Trophoblast cell (in vitro differentiated cells and primary cell): ENCODE measurements around the gene EIF3A.
A peak's percentile ranks its signal among the peaks of the same experiment; 100 is the strongest.

ENCODE experiments used
- DNase-seq, 2 donors: peaks; one replicate each; pipeline ENCODE4 v3.0.0-alpha.2; 2016
- H2AFZ ChIP-seq: 2 replicates; pipeline ENCODE4 v1.6.1; 2013; ENCODE audit warnings: low read length, moderate library complexity, mild to moderate bottlenecking; ENCODE audit not compliant: insufficient read depth, poor library complexity
- H2AK5ac ChIP-seq: 2 replicates; pipeline ENCODE4 v1.6.1; 2013; ENCODE audit warnings: mild to moderate bottlenecking, low read length
- H2BK120ac ChIP-seq: 2 replicates; pipeline ENCODE4 v1.6.1; 2013; ENCODE audit warnings: low read length, mild to moderate bottlenecking, moderate library complexity; ENCODE audit not compliant: insufficient read depth, poor library complexity
- H2BK12ac ChIP-seq: 2 replicates; pipeline ENCODE4 v1.6.1; 2013; ENCODE audit warnings: mild to moderate bottlenecking, low read length, moderate library complexity
- H2BK5ac ChIP-seq: 2 replicates; pipeline ENCODE4 v1.6.1; 2013; ENCODE audit warnings: low read length, low read depth, moderate library complexity, mild to moderate bottlenecking; ENCODE audit not compliant: poor library complexity
- H3K14ac ChIP-seq: 2 replicates; pipeline ENCODE4 v1.6.1; 2013; ENCODE audit warnings: mild to moderate bottlenecking, low read length
- H3K18ac ChIP-seq: 2 replicates; pipeline ENCODE4 v1.6.1; 2013; ENCODE audit warnings: mild to moderate bottlenecking, low read length
- H3K23ac ChIP-seq: 2 replicates; pipeline ENCODE4 v1.6.1; 2013; ENCODE audit warnings: low read length
- H3K27ac ChIP-seq: 2 replicates; pipeline ENCODE4 v1.5.1; 2013; ENCODE audit warnings: low read depth, mild to moderate bottlenecking, inconsistent platforms, low read length, moderate library complexity
- H3K27me3 ChIP-seq: 2 replicates; pipeline ENCODE4 v1.6.1; 2013; ENCODE audit warnings: inconsistent platforms, mild to moderate bottlenecking, low read length, moderate library complexity; ENCODE audit not compliant: insufficient read depth
- H3K36me3 ChIP-seq, 2 experiments: 1 replicate in 1 of 2; 2 replicates in 1 of 2; pipeline ENCODE4 v1.6.1; 2013; ENCODE audit warnings: low read length in 2 of 2, mild to moderate bottlenecking in 2 of 2, moderate library complexity in 1 of 2; ENCODE audit not compliant: insufficient read depth in 2 of 2, control insufficient read depth in 1 of 2
- H3K4ac ChIP-seq: 2 replicates; pipeline ENCODE4 v1.6.1; 2013; ENCODE audit warnings: low read depth, mild to moderate bottlenecking, low read length, moderate library complexity
- H3K4me1 ChIP-seq, 2 experiments: 1 replicate in 1 of 2; 2 replicates in 1 of 2; pipeline ENCODE4 v1.6.1; 2013; ENCODE audit warnings: low read length in 2 of 2, mild to moderate bottlenecking in 2 of 2, moderate library complexity in 1 of 2; ENCODE audit not compliant: insufficient read depth in 2 of 2, control insufficient read depth in 1 of 2
- H3K4me2 ChIP-seq: 2 replicates; pipeline ENCODE4 v1.6.1; 2013; ENCODE audit warnings: inconsistent platforms, mild to moderate bottlenecking, low read length, moderate library complexity
- H3K4me3 ChIP-seq: 2 replicates; pipeline ENCODE4 v1.5.1; 2013; ENCODE audit warnings: mild to moderate bottlenecking, low read depth, low read length, inconsistent platforms
- H3K79me1 ChIP-seq: one replicate; pipeline ENCODE4 v1.6.1; 2013; ENCODE audit warnings: low read length
- H3K79me2 ChIP-seq: 2 replicates; pipeline ENCODE4 v1.6.1; 2013; ENCODE audit warnings: low read length, mild to moderate bottlenecking; ENCODE audit not compliant: control insufficient read depth, insufficient read depth, poor library complexity
- H3K9ac ChIP-seq: 2 replicates; pipeline ENCODE4 v1.6.1; 2013; ENCODE audit warnings: mild to moderate bottlenecking, low read length
- H3K9me3 ChIP-seq: 2 replicates; pipeline ENCODE4 v1.6.1; 2013; ENCODE audit warnings: low read depth, mild to moderate bottlenecking, control low read depth, inconsistent platforms, low read length; ENCODE audit not compliant: insufficient read depth
- H4K12ac ChIP-seq: 2 replicates; pipeline ENCODE4 v1.6.1; 2013; ENCODE audit warnings: low read depth, mild to moderate bottlenecking, low read length, moderate library complexity
- H4K8ac ChIP-seq: 2 replicates; pipeline ENCODE4 v1.6.1; 2013; ENCODE audit warnings: low read depth, mild to moderate bottlenecking, low read length, moderate library complexity
- H4K91ac ChIP-seq: one replicate; pipeline ENCODE4 v1.6.1; 2013; ENCODE audit warnings: low read depth, mild to moderate bottlenecking, low read length, moderate library complexity
- WGBS: extraction: QIAGEN DNeasy Blood & Tissue Kit; methylation state at CpG from one replicate; pipeline ENCODE4 v1.1.7; 2013; ENCODE audit warnings: missing lambda C conversion rate; ENCODE audit not compliant: insufficient read length, insufficient coverage; ENCODE audit errors: extremely low coverage; 5-methylcytosine and 5-hydroxymethylcytosine counted together

EIF3A gene

GRCh38 chr10:119039161-119039560, 41.5 kb downstream of the EIF3A start:
- DNase-seq: no peak
- Histone ChIP-seq H3K27me3 (no peaks in the 10 kb centered on the region), H2BK120ac (no peak overlapping the region), H3K23ac (no peak overlapping the region), H3K4me2 (no peak overlapping the region), H2BK5ac (no peak overlapping the region), H3K18ac (no peak overlapping the region), H4K8ac (no peak overlapping the region), H4K91ac (no peak overlapping the region), H2BK12ac (no peak overlapping the region), H3K14ac (no peak overlapping the region), H3K36me3 (peaks cover 50 to 62% of the 10 kb centered on the region in 2 experiments), H2AK5ac (no peak overlapping the region), H3K4me3 (no peak overlapping the region), H3K9ac (no peak overlapping the region), H3K27ac (no peak overlapping the region), H3K79me2 (no peaks in the 10 kb centered on the region), H3K9me3 (no peaks in the 10 kb centered on the region), H2AFZ (no peak overlapping the region), H3K4ac (no peak overlapping the region), H3K79me1 (no peaks in the 10 kb centered on the region), H4K12ac (no peak overlapping the region), H3K4me1 (no peaks in the 10 kb centered on the region)
- no CpG with 5 or more reads among the region's 1 CpG for WGBS

- Histone ChIP-seq H3K4me2 (no peak overlapping the region), H2BK5ac (no peak overlapping the region), H3K36me3 (peaks cover 8 to 13% of the 10 kb centered on the region in 2 experiments), H3K27me3 (no peaks in the 10 kb centered on the region), H2AK5ac (no peak overlapping the region), H3K9me3 (no peaks in the 10 kb centered on the region), H3K18ac (no peak overlapping the region), H3K79me1 (no peaks in the 10 kb centered on the region), H3K4me1 (peaks cover 3% of the 10 kb centered on the region in 2 experiments), H3K4ac (no peak overlapping the region), H2BK12ac (no peak overlapping the region), H3K9ac (no peak overlapping the region), H3K14ac (no peak overlapping the region), H3K27ac (no peak overlapping the region), H2BK120ac (no peak overlapping the region), H4K91ac (no peak overlapping the region), H3K23ac (no peak overlapping the region), H2AFZ (no peak overlapping the region), H3K4me3 (no peak overlapping the region), H4K8ac (no peak overlapping the region), H3K79me2 (no peaks in the 10 kb centered on the region), H4K12ac (no peak overlapping the region)
- no peak for DNase-seq
- no CpG with 5 or more reads among the region's 7 CpGs for WGBS
Measured at GRCh38 chr10:119031496-119032059, 49.0 kb downstream of the EIF3A start.

- H2BK12ac ChIP-seq: no peak overlapping the region
- peak; percentile 38 to 70 for DNase-seq
- H3K79me2 ChIP-seq: no peaks in the 10 kb centered on the region
- H3K4me3 ChIP-seq: peak overlapping the region; percentile 68
- H2BK120ac ChIP-seq: no peak overlapping the region
- H2BK5ac ChIP-seq: no peak overlapping the region
- H3K36me3 ChIP-seq: peaks cover 6 to 11% of the 10 kb centered on the region in 2 experiments
- peak overlapping the region; percentile 20 for H3K14ac ChIP-seq
- peak overlapping the region; percentile 2 for H4K12ac ChIP-seq
- H3K9me3 ChIP-seq: no peaks in the 10 kb centered on the region
- H3K4me1 ChIP-seq: peaks cover 6 to 7% of the 10 kb centered on the region in 2 experiments
- no peak overlapping the region for H4K8ac ChIP-seq
- H3K23ac ChIP-seq: no peak overlapping the region
- H3K4me2 ChIP-seq: peak overlapping the region; percentile 99
- H3K27ac ChIP-seq: no peak overlapping the region
- H3K9ac ChIP-seq: no peak overlapping the region
- H2AK5ac ChIP-seq: no peak overlapping the region
- H3K27me3 ChIP-seq: no peaks in the 10 kb centered on the region
- no peaks in the 10 kb centered on the region for H3K79me1 ChIP-seq
- H3K18ac ChIP-seq: no peak overlapping the region
- H2AFZ ChIP-seq: no peak overlapping the region
- H4K91ac ChIP-seq: no peak overlapping the region
- H3K4ac ChIP-seq: no peak overlapping the region
- no CpG with 5 or more reads among the region's 65 CpGs for WGBS
Measured at GRCh38 chr10:119030421-119031250, 50.0 kb downstream of the EIF3A start.

GRCh38 chr10:119029613-119030420, 50.8 kb downstream of the EIF3A start, which contains the start of gene NANOS1:
NANOS1 (plus strand) TSS chr10:119029714; CDS start chr10:119029802, 88 bp downstream.
- Histone ChIP-seq H2AK5ac (no peak within 1 kb of the TSS), H3K4me3 (peak within 1 kb of the TSS; percentile 68), H4K12ac (peak within 1 kb of the TSS; percentile 2), H3K23ac (no peak within 1 kb of the TSS), H3K14ac (peak within 1 kb of the TSS; percentile 20), H3K27ac (peak within 1 kb of the TSS; percentile 4), H2BK12ac (no peak within 1 kb of the TSS), H3K79me2 (peaks cover 2% of the 10 kb centered on the region), H3K18ac (peak within 1 kb of the TSS; percentile 35), H4K8ac (no peak within 1 kb of the TSS), H3K9me3 (no peaks in the 10 kb centered on the region), H3K9ac (no peak within 1 kb of the TSS), H3K4me2 (peak within 1 kb of the TSS; percentile 99), H3K4me1 (peaks cover 13 to 15% of the 10 kb centered on the region in 2 experiments), H4K91ac (no peak within 1 kb of the TSS), H3K36me3 (peaks cover 6 to 11% of the 10 kb centered on the region in 2 experiments), H3K4ac (no peak within 1 kb of the TSS), H2BK120ac (no peak within 1 kb of the TSS), H3K79me1 (no peaks in the 10 kb centered on the region), H2AFZ (no peak within 1 kb of the TSS), H2BK5ac (no peak within 1 kb of the TSS), H3K27me3 (no peaks in the 10 kb centered on the region)
- no CpG with 5 or more reads among the region's 136 CpGs for WGBS
- no peak for DNase-seq
